NCI-H82 (cell line): ENCODE results near the gene TMEM80.
A peak's percentile ranks its signal among the peaks of the same experiment; 100 is the strongest.

Experiments
- DNase-seq: peaks from one replicate; lab custom pipeline; 2025; lab: John Stamatoyannopoulos, UW

TMEM80 gene

DNA sequence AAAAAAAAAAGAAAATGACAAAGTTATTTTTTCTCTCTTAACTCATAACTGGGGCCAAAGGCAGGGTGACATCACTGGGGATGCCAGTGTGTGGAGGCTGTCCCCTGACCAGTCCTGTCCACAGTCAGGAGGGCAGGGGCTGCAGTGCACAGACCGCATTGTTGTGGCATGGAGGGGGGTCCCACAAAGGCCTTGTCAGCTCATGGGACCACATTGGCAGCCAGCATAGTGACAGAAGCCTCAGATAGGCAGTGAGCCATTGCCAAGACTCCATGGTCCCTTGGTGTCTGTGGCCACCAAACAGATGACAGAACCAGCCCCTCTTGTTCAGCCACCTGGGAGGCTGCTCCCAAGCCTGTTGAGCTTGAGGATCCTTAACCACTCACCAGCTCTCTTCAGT lies 4.1 kb downstream of the TMEM80 start:
- no peak for DNase-seq

DNA sequence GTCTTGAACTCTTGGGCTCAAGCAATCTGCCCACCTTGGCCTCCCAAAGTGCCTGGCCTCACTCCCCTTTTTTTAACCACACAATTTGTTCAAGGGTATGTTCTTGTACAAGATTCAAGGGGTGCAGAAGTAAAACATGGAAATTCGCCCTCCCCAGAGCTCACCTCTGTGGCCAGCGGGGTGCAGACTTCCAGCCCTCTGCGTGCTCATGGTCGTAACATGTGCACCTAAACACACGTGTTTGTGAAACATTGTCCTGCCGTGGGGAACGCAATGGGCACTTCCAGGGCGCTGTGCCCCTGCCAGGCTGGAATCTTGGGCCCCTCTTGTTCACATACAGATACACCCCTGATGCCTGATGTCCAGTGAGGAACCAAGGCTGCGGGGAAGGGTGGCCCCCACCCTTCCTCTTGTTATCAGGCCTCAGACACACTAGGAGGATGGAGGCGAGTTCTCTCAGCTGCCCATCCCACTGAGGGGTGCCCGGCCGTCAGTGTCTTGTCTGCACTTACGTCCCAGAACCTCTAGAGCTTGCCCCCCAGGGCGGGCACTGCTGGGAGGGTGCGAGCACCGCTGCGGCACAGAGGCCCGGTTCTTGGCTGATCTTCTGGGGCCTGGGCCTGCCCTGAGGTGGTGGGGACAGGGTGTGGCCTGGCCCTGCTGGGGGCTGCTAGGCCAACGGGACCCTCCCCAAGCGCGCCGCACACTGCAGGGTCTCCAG lies 6.3 kb downstream of the TMEM80 start:
- DNase-seq: no peak

DNA sequence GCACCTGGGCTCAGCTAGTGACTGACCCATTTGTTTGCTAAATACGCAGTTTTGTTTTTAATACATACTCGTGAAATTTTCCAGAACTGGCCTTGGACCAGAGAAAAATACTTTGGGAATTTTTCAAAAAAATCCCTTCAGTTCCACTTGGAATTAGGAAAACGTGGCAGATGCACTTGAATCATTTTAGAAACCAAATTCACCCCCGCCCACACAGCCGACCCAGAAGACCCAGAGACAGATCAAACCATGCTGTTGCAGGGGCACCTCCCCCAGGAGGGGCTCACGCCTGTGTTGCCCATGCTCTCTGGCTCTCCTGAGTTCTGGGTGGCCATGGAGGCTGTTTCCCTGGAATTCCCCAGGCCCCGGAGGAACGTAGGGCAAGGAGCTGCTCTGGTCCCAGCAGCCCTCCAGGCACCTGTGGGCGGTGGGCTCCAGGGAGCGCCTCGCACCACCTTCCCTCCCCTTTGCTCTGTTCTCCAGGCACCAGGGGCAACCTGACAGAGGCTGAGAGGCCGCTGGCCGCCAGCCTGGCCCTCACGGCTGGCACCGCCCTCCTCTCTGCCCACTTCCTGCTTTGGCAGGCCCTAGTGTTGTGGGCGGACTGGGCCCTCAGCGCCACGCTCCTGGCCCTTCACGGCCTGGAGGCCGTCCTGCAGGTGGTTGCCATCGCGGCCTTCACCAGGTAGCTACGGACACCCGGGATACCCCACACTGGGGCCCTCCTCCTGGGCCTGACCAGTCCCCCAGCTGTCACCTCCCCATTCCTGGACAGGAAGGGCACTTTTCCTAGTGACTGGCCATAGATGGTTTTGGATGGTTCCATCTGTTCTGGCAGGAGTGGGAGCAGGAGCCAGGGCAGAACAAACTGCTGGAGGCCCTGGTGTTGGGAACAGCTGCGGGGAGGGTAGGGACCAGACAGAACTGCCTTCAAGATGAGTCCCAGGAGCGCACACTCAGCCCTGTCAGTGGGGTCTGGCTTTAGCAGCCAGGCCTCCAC lies 7.1 kb downstream of the TMEM80 start:
- DNase-seq: no peak

- no peak for DNase-seq
Measured at GRCh38 chr11:703506-703905, 7.9 kb downstream of the TMEM80 start.

DNA sequence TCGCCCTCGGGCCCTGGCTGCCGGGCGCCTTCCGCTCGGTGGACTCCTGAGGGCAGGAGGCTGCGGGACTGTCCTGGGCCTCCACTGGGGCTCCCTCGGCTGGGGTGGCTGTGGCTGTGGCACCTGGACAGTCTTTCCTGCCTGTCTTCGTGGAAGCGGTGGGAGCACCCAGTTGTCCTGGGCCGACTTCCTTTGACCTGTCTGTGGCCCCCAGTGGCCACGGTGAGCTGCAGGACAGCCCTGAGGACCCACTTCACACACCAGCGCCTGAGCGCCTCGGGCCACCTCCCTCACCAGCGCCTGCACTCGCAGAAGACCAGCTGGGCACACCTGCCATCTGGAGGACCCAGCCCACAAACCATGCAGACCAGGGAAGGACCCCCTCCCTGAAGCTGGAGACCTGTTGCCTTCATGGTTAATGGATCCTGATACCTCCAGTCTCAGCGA lies 8.6 kb downstream of the TMEM80 start:
- DNase-seq: no peak

DNA sequence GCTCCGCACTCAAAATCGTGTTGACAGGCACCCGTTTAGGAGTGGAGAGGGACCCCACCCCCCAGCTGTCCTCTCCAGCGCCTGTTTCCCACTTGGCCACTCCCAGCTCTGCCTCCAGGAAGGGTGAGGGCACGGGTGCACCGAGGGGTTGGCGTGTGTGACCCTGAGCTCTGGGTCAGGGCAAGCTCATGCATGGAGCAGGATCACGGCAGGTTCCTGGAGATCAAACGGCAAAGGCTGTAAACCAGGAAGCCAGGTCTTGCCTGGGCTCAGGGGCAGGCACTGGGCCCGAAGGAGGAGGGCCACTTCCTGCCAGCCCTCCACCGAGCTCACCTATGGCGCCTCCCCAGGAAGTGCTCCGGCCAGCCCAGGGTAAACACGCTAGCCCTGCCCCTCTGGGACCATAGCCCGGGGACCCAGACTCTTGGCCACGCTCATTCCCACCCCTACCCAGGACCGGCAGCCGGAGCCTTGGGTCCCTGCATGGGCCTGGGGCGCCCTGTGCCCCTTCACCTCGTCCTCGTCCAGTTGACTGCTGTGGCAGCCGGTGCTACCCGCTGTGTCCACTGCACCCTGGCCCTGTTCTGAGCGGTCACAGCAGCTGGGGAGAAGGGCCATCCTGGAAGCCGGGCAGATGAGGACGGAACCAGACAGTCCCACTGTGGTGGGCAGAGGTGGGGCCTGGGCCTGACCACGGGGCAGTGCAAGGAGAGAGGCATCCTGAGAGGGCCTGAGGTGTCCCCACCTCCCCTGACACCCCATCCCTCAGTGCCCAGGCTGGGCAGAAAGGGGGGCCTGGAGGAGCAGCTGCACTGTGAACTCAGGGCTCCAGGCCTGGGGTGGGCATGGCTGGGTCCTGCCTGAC lies 9.4 kb downstream of the TMEM80 start:
- no peak for DNase-seq

- DNase-seq: no peak
Measured at GRCh38 chr11:705646-706438, 10.2 kb downstream of the TMEM80 start, which contains the start of gene EPS8L2. Gene EPS8L2 (plus strand): TSS chr11:706231. CDS start chr11:709408, 3,177 bp downstream.

DNA sequence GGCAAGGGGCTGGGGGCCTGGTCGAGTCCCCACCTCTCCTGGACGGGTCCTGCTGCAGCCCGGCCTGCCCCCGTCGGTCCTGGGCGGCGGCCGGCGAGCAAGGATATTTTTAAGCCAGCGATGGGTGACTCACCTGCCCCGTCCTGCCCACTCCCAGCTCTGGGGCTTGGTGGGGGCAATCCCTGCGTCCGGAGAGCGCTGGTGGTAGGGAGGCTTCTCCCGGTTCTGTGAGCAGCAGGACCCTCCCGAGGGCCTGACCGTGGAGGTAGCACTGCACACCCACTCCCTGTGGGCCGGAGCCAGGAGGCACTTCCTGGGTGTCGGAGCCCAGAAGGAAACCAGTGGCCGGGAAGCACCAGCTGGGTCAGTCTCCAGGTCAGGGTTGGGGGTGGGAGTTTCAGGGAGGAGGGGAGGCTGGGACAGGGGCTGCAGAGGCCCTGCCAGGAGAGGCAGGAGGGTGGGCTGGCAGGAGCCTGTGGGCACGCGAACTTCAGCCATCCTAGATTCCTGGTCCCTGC lies 10.9 kb downstream of the TMEM80 start:
- DNase-seq: no peak

DNA sequence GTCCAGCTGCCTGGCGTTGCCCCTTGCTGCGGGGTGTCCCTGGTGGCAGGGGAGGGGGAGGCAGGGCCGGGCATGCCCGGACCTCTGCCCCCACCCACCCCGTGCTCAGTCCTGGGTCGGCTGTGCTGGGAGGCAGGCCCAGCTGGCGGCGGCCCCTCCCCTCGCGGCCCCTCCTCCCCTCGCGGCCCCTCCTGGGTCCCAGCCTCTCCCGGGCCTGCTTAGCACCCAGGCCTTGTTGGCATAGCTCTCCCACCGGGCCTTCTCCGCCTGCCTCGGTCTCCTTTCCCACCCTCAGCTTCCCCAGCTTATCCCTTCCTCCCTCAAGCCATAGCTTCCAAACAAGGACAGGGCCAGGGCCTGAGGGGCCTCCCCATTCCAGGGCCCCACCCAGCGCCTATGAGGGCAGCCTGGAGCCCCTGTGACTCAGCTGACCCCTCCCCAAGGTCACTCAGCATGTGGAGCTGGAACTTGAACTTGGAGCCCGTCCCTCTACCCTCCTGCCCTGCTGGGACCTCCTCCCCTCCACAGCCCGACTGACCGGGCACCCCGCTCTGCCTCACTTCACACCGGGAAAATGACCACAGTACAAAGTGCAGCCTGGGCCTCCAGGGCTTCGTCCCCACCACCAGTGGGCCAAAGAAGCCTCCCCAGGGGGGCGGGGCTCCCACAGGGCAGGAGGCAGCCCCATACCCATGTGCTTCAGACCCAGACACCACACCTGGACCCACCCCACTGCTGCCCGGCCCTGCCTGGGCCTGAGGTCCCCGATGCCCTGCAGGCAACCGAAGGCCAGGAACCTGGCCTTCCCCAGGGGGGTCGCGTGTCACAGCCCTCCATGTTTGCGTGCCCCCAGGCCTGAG lies 11.6 kb downstream of the TMEM80 start:
- no peak for DNase-seq

DNA sequence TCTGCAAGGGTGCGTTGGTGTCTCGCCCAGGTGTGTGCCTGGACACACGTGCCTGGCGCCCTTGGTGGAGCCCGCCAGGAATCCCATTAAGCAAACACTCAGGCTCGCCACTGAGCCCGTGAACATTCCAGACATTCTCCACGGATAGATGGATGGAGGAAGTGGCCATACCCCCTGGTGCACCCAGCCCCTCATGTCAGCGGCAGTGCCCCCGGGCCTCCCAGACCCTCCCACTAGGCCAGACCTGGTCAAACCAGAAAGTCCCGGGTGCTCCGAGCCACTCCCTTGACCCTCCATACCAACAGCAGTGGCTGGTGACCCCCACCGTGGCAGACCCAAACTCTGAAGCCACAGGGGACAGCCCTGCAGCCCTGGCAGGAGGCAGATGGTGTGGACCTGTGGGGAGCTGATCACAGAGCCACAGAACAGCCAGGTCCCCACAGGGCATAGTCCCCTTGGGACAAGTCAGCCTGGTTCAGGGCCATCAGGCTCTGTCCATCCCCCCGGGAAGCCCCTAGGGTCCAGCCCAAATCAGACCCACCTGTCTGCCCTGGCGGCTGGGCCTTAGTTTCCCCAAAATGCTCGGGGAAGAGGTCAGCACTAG lies 12.3 kb downstream of the TMEM80 start:
- DNase-seq: no peak

- no peak for DNase-seq
Measured at GRCh38 chr11:708511-708910, 12.9 kb downstream of the TMEM80 start.

GRCh38 chr11:709109-709997 lies 13.7 kb downstream of the TMEM80 start:
- DNase-seq: no peak

DNA sequence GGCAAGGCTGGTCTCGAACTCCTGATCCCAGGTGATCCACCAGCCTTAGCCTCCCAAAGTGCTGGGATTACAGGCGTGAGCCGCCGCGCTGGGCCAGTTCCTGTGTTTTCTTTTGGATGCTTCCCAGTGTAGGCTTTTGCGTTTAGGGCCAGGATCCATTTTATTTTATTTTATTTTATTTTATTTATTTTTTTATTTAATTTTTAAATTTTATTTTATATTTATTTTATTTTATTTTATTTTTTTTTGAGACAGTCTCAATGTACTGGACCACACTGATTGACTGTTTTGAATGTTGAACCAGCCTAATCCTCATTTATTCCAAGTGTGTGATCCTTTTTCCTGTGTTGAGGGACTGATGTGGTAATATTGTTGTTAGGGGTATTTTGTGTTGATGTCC lies 18.8 kb downstream of the TMEM80 start:
- DNase-seq: no peak

DNA sequence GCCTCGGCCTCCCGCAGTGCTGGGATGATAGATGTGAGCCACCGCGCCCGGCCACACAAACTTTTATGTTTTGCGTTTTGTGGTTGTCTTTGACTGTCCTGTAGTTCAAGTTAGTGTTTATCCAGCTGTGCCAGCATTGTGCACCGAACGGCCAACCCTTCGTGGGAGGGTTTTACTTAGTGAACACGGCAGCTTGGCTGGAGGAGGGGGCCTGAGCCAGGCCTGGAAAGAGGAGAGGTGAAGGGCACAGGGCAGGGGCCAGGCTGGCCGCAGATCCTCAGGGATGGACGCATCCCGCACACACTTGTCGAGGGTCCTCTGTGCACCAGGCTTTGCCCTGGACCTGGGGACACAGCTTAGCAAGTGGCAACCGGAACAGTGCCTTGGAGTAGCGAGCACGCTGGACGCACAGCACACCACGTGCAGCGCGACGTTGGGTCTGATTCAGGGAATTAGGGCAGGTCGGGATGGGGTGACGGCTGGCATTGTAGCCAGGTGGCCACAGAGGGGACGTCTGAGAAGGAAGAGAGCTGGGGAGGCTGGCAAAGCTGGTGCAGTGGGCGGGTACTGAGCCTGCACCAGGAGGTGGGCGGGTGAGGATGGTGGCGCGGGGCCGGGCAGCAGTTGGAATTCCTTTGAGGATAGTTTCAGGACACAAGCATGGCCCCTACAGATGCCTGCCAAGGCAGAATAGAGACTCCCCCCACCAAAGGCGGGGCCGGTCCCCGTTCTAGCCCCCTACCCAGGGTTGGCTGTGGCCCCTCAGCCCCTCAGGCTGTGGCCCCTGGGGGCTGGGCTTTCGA lies 23.8 kb downstream of the TMEM80 start:
- DNase-seq: no peak

DNA sequence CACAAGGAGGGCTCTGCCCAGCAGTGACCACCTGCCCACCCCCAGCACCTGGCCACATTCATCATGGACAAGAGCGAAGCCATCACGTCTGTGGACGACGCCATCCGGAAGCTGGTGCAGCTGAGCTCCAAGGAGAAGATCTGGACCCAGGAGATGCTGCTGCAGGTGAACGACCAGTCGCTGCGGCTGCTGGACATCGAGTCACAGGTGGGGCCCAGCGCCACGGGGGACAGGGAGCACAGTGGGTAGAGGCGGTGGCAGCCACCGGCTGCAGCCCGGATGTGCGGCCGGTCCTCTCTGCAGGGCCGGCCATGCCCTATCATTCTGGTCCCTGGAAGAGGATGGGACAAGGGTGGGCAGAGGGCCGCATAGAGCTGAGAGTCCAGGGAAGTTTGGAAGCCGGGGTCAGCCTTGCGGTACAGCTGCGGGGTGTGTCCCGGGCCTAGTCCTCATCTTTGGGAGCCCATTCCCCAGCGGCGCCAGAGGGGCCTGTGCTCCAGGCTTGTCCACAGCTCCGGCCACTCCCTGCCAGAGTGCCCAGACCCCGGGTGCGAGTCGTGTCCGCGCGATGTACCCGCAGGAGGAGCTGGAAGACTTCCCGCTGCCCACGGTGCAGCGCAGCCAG lies 24.5 kb downstream of the TMEM80 start:
- DNase-seq: no peak

DNA sequence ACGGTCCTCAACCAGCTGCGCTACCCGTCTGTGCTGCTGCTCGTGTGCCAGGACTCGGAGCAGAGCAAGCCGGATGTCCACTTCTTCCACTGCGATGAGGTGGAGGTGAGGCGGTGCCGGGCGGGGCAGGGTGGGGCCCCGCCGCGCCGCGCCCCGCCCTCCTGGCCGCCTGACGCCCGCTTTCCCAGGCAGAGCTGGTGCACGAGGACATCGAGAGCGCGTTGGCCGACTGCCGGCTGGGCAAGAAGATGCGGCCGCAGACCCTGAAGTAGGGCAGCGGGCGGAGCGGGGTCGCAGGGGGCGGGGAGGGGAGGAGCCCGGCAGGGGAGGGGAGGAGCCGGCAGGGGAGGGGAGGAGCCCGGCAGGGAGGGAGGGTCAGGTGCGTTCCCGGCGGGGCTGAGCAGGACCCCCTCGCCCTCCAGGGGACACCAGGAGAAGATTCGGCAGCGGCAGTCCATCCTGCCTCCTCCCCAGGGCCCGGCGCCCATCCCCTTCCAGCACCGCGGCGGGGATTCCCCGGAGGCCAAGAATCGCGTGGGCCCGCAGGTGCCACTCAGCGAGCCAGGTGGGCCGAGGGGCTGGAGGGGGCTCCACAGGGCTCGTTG lies 25.1 kb downstream of the TMEM80 start:
- peak; percentile 66 for DNase-seq

DNA sequence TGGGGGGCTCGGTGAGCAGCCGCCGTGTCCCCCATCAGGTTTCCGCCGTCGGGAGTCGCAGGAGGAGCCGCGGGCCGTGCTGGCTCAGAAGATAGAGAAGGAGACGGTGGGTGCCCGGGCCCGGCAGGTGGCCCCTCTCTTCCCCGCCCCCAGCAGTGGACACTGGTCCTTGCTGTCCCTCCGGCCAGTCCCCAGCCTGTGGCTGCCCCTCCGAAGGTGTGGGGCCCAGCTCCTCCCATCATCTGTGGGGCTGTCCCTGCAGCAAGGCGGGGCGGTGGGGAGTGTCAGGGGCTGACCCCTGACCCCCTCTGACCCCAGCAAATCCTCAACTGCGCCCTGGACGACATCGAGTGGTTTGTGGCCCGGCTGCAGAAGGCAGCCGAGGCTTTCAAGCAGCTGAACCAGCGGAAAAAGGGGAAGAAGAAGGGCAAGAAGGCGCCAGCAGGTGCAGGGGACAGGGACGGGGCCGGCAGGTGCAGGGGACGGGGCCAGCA lies 25.7 kb downstream of the TMEM80 start:
- DNase-seq: no peak
